ENCODE data around the gene SP140L.

DNA sequence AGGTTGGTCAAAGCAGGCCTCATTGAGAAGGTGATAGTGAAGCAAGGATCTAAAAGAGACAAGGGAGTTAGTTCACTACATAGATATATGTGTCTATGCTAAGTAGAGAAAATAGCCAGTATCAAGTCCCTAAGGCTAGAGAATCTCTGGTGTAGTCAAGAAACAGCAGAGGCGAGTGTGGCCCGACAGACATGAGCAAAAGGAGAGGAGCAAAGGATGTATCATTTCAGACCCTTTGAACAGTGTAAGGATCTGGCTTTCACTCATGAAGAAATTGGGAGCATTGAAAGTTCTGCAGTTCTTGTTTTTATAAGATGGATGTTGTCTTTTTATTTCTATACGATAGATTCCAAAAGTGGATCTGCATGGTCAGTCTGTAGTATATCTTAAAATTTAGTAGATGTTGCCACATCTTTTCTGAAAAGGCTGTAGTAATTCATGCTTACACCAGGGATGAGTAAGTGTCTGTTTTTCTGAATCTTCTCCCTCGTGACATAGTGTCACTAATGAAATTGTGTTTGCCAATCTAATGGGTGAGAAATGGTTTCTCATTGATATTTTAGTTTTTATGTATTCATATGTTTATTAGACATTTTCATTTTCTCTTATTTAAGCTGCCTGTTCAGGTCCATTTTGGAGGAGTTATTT, 107.8 kb downstream of the SP140L start:
- TF ChIP-seq, protein P1, sequence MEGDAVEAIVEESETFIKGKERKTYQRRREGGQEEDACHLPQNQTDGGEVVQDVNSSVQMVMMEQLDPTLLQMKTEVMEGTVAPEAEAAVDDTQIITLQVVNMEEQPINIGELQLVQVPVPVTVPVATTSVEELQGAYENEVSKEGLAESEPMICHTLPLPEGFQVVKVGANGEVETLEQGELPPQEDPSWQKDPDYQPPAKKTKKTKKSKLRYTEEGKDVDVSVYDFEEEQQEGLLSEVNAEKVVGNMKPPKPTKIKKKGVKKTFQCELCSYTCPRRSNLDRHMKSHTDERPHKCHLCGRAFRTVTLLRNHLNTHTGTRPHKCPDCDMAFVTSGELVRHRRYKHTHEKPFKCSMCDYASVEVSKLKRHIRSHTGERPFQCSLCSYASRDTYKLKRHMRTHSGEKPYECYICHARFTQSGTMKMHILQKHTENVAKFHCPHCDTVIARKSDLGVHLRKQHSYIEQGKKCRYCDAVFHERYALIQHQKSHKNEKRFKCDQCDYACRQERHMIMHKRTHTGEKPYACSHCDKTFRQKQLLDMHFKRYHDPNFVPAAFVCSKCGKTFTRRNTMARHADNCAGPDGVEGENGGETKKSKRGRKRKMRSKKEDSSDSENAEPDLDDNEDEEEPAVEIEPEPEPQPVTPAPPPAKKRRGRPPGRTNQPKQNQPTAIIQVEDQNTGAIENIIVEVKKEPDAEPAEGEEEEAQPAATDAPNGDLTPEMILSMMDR (IDR thresholded peaks at IDR 0.05), result no peak
- TF ChIP-seq ZFX (IDR thresholded peaks at IDR 0.05; ENCODE audit: borderline replicate concordance), result no peak
